Measurements from ENCODE around the gene RAB11FIP3. TPM values are rescaled to one million over a fixed set of nuclear protein-coding genes. Genes with fewer than 3 reads are reported as not detected.

The RAB11FIP3 gene
- total RNA-seq, 1 donor from 2014 or later, result 10.5 TPM

- FAIRE-seq (no peak), DNase-seq (ENCODE audit: low read depth) (no peak)
- Histone ChIP-seq H3K27me3 (ENCODE audit: control insufficient read depth, insufficient read depth, low read length) (peaks cover 17% of the 10 kb centered on the region), H3K36me3 (ENCODE audit: control insufficient read depth, insufficient read depth, low read length) (no peaks in the 10 kb centered on the region), H3K4me3 (ENCODE audit: low read depth, low read length) (no peak overlapping the region)
- TF ChIP-seq, protein P1, sequence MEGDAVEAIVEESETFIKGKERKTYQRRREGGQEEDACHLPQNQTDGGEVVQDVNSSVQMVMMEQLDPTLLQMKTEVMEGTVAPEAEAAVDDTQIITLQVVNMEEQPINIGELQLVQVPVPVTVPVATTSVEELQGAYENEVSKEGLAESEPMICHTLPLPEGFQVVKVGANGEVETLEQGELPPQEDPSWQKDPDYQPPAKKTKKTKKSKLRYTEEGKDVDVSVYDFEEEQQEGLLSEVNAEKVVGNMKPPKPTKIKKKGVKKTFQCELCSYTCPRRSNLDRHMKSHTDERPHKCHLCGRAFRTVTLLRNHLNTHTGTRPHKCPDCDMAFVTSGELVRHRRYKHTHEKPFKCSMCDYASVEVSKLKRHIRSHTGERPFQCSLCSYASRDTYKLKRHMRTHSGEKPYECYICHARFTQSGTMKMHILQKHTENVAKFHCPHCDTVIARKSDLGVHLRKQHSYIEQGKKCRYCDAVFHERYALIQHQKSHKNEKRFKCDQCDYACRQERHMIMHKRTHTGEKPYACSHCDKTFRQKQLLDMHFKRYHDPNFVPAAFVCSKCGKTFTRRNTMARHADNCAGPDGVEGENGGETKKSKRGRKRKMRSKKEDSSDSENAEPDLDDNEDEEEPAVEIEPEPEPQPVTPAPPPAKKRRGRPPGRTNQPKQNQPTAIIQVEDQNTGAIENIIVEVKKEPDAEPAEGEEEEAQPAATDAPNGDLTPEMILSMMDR (IDR thresholded peaks at IDR 0.05; ENCODE audit: insufficient read depth, low read length, severe bottlenecking), result no peak
Observed at GRCh38 chr16:560701-561412, 135.4 kb downstream of the RAB11FIP3 start.

DNA sequence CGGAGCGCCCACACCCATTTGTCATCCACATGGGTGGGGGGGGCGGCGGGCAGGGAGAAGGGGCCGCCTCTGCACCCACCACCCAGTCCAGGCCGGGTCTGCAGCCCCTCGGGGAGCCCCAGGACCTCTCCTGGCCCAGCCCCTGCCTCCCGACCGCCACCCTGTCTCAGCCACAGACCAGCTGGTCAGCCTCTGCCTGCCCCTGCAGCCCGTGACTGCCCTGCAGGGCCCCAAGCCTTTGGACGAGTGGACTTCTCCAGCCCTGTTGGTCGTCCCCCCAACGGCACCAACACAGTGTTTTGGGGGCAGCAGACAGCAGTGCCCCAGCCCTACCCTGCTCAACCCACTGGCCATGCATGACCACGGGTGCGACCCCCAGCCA, 136.0 kb downstream of the RAB11FIP3 start:
- DNase-seq (ENCODE audit: low read depth) (no peak), FAIRE-seq (no peak)
- H3K4me3 ChIP-seq (ENCODE audit: low read depth, low read length), result no peak overlapping the region
- TF ChIP-seq, protein P1 (IDR thresholded peaks at IDR 0.05; ENCODE audit: insufficient read depth, low read length, severe bottlenecking), result no peak
- no peaks in the 10 kb centered on the region for H3K36me3 ChIP-seq (ENCODE audit: control insufficient read depth, insufficient read depth, low read length)
- H3K27me3 ChIP-seq (ENCODE audit: control insufficient read depth, insufficient read depth, low read length), result peaks cover 17% of the 10 kb centered on the region

DNA sequence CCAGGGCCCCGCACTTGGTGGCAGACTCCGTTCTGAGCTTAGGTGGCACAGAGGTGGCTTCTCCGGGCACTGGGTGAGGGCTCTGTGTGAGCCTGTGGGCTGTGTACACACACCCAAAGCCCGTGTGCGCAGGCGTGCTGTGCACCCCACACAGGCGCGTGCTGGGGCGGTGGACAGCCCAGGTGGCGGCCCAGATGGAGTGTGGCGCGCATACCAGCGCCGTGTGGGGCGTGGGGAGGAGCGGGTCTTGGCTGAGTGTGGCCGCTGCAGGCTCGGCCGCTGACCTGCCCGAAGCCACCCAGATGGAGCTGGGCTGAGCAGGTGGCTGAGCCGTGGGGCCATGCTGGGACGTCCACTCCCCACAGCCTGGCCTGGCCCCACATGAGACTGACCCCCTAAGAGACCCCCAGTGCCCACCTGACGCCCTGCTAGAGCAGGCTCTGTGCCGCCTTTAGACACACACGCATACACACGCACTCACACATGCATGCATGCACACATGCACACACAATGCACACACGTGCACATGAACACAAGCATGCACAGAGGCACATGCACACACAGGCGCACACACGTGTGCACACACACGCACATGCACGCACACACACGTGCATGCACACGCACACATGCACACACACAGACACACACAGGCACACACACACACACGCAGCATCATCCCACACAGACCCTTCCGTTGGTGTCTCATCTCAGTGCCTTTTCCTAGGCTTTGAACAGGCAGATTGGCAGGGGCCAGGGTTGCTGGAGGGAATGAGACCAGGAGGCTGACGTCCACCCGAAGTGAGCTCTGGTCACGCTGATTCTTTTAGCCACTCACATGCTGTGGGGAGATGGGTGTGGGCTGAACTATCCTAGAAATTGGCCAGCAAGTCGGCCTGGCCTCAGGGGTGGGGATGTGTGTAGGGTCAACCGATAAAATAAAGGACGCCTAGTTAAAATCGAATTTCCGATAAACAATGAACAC, 136.8 kb downstream of the RAB11FIP3 start:
- DNase-seq (ENCODE audit: low read depth), result no peak
- FAIRE-seq, result no peak
- no peaks in the 10 kb centered on the region for H3K36me3 ChIP-seq (ENCODE audit: control insufficient read depth, insufficient read depth, low read length)
- TF ChIP-seq, protein P1 (IDR thresholded peaks at IDR 0.05; ENCODE audit: insufficient read depth, low read length, severe bottlenecking), result no peak
- no peak overlapping the region for H3K4me3 ChIP-seq (ENCODE audit: low read depth, low read length)
- peaks cover 17% of the 10 kb centered on the region for H3K27me3 ChIP-seq (ENCODE audit: control insufficient read depth, insufficient read depth, low read length)

DNA sequence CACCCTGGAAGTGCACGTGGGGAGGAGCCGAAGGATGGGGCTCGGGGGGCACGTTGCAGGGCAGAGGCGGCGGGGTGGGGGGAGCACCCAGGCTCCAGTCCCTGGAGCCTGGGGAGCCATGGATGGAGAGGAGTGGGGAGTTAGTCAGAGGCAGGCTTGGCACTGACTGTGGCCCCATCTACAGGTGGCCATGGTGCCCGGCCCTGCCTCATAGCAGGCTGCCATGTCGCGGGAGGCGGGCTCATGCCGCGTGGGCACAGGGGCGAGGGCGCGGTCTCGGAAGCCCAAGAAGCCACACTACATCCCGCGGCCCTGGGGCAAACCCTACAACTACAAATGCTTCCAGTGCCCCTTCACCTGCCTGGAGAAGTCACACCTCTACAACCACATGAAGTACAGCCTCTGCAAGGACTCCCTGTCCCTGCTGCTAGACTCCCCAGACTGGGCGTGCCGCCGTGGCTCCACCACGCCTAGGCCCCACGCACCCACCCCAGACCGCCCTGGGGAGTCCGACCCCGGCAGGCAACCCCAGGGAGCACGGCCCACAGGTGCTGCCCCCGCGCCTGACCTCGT, 137.7 kb downstream of the RAB11FIP3 start:
- Histone ChIP-seq H3K4me3 (ENCODE audit: low read depth, low read length) (no peak overlapping the region), H3K27me3 (ENCODE audit: control insufficient read depth, insufficient read depth, low read length) (peaks cover 17% of the 10 kb centered on the region), H3K36me3 (ENCODE audit: control insufficient read depth, insufficient read depth, low read length) (no peaks in the 10 kb centered on the region)
- TF ChIP-seq, protein P1 (IDR thresholded peaks at IDR 0.05; ENCODE audit: insufficient read depth, low read length, severe bottlenecking), result no peak
- no peak for FAIRE-seq
- DNase-seq (ENCODE audit: low read depth), result no peak

DNA sequence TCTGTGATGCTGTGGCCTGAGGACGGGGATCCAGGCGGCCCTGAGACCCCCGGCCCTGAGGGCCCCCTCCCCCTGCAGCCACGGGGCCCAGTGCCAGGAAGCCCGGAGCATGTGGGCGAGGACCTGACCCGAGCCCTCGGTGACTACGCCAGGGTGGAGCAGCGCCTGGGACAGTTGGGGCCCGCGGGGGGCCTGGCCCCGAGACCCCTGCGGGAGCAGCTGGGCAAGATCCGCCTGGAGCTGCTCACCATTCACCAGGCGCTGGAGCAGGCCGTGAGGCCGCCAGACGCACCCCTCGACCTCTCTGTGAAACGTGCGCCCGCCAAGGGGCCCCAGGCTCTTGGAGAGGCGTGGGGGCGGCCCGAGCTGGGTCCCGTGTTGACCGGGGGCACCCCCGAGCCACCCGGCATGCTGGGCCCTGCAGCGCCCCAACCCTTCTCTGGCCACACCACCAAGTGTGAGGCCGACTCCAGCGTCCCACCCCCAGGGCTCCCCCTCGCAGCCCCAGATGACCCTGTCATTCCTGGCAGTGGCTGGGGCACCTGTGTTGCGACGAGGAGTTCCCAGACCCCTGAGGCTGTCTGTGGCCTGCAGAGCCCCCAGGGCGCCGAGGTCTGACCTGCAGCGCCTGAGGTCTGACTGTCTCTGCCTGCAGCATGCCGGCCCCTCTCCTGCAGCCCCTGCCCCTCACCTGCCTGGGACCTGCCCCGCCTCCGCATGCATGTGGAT, 139.4 kb downstream of the RAB11FIP3 start:
- DNase-seq (ENCODE audit: low read depth) (no peak), FAIRE-seq (no peak)
- Histone ChIP-seq H3K27me3 (ENCODE audit: control insufficient read depth, insufficient read depth, low read length) (peaks cover 9% of the 10 kb centered on the region), H3K36me3 (ENCODE audit: control insufficient read depth, insufficient read depth, low read length) (no peaks in the 10 kb centered on the region), H3K4me3 (ENCODE audit: low read depth, low read length) (no peak overlapping the region)
- TF ChIP-seq, protein P1 (IDR thresholded peaks at IDR 0.05; ENCODE audit: insufficient read depth, low read length, severe bottlenecking), result no peak
